KMS-11 (cell line): ENCODE data around the gene POLL.

Experiments used
- H2AFZ ChIP-seq: fragments of 200-600 bp; sonication (generic); 2 replicates; pipeline ENCODE4 v1.6.1; 2016; ENCODE audit warnings: antibody characterized with exemption, mixed run types, low read depth
- H3K27ac ChIP-seq: fragments of 200-600 bp; sonication (generic); 2 replicates; pipeline ENCODE4 v1.6.1; 2016; ENCODE audit warnings: mild to moderate bottlenecking, mixed run types
- H3K27me3 ChIP-seq: fragments of 200-600 bp; sonication (generic); 2 replicates; pipeline ENCODE4 v1.6.1; 2017; ENCODE audit warnings: mild to moderate bottlenecking, low read depth, mixed run types, moderate library complexity; ENCODE audit not compliant: insufficient read depth
- H3K36me3 ChIP-seq: fragments of 200-600 bp; sonication (generic); 2 replicates; pipeline ENCODE4 v1.6.1; 2017; ENCODE audit warnings: mild to moderate bottlenecking, mixed run types; ENCODE audit not compliant: insufficient read depth
- H3K4me1 ChIP-seq: fragments of 200-600 bp; sonication (generic); 2 replicates; pipeline ENCODE4 v1.6.1; 2016; ENCODE audit warnings: mild to moderate bottlenecking, low read depth, mixed run types; ENCODE audit not compliant: poor library complexity, severe bottlenecking
- H3K4me2 ChIP-seq: fragments of 200-600 bp; sonication (generic); 2 replicates; pipeline ENCODE4 v1.7.0; 2016; ENCODE audit warnings: mild to moderate bottlenecking, mixed run types
- H3K4me3 ChIP-seq: fragments of 200-600 bp; sonication (generic); IDR thresholded peaks from 2 replicates; pipeline ENCODE4 v1.6.1; 2017; ENCODE audit warnings: low read depth, low read length, mixed read lengths; ENCODE audit not compliant: insufficient read depth
- H3K79me2 ChIP-seq: fragments of 200-600 bp; sonication (generic); 2 replicates; pipeline ENCODE4 v1.6.1; 2016; ENCODE audit warnings: low read depth, mixed run types; ENCODE audit not compliant: insufficient read depth
- H3K9ac ChIP-seq: fragments of 200-600 bp; sonication (generic); 2 replicates; pipeline ENCODE4 v1.6.1; 2016; ENCODE audit warnings: mild to moderate bottlenecking, mixed run types
- H4K20me1 ChIP-seq: fragments of 200-600 bp; sonication (generic); 2 replicates; pipeline ENCODE4 v1.6.1; 2016; ENCODE audit warnings: mild to moderate bottlenecking, mixed run types; ENCODE audit not compliant: insufficient read depth
- TF ChIP-seq, protein P1 (sequence below): fragments of 200-600 bp; sonication (generic); conservative IDR thresholded peaks from 2 replicates; pipeline ENCODE4 v1.6.1; 2017; ENCODE audit warnings: low read depth, mild to moderate bottlenecking, antibody characterized with exemption, low read length, moderate library complexity, mixed read lengths

POLL gene

DNA sequence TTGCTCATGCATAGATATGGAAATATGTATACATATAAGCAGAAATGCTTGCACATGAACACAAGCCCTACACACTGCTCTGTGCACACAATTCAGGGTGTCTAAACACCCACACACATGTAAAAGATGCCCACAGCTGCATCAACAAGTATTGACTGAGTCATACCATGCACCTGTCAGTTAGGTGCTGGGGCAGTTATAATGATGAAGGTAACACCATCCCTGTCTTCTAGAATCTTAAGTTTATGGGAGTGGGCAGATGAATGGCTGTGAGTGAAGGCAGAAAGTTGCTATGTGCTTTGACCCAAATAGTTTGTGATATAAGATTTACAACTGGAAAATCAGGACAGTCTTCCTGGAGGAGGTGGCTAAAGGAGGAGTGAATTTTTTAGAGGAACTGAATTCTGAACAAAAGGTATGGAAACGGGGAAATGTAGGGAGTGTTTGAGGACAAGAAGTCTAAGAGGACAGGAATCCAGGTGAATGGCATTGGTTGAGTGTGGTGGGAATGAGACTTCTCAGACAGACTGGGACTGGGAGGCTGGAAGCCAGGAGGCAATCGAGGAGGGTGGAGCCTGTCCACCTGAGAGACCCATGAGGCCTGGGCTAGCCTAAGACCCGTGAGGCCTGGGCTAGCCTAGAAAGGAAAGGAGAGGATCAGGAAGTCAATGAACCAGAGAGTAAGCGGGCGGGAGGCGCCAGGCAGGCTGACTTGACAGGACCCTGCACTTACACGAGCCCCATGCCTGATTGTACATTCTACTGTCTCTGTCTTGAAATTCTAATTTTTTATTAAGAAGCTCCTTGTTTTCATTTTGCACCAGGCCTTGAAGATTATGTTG, 20.7 kb downstream of the POLL start:
- Histone ChIP-seq H3K79me2 (no peaks in the 10 kb centered on the region), H3K27me3 (no peaks in the 10 kb centered on the region), H3K27ac (no peak overlapping the region), H3K4me1 (peaks cover 4% of the 10 kb centered on the region), H3K36me3 (no peaks in the 10 kb centered on the region), H2AFZ (no peak overlapping the region), H3K4me3 (no peak overlapping the region), H3K4me2 (no peak overlapping the region), H3K9ac (no peak overlapping the region), H4K20me1 (no peaks in the 10 kb centered on the region)
- TF ChIP-seq, protein P1, sequence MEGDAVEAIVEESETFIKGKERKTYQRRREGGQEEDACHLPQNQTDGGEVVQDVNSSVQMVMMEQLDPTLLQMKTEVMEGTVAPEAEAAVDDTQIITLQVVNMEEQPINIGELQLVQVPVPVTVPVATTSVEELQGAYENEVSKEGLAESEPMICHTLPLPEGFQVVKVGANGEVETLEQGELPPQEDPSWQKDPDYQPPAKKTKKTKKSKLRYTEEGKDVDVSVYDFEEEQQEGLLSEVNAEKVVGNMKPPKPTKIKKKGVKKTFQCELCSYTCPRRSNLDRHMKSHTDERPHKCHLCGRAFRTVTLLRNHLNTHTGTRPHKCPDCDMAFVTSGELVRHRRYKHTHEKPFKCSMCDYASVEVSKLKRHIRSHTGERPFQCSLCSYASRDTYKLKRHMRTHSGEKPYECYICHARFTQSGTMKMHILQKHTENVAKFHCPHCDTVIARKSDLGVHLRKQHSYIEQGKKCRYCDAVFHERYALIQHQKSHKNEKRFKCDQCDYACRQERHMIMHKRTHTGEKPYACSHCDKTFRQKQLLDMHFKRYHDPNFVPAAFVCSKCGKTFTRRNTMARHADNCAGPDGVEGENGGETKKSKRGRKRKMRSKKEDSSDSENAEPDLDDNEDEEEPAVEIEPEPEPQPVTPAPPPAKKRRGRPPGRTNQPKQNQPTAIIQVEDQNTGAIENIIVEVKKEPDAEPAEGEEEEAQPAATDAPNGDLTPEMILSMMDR: no peak

DNA sequence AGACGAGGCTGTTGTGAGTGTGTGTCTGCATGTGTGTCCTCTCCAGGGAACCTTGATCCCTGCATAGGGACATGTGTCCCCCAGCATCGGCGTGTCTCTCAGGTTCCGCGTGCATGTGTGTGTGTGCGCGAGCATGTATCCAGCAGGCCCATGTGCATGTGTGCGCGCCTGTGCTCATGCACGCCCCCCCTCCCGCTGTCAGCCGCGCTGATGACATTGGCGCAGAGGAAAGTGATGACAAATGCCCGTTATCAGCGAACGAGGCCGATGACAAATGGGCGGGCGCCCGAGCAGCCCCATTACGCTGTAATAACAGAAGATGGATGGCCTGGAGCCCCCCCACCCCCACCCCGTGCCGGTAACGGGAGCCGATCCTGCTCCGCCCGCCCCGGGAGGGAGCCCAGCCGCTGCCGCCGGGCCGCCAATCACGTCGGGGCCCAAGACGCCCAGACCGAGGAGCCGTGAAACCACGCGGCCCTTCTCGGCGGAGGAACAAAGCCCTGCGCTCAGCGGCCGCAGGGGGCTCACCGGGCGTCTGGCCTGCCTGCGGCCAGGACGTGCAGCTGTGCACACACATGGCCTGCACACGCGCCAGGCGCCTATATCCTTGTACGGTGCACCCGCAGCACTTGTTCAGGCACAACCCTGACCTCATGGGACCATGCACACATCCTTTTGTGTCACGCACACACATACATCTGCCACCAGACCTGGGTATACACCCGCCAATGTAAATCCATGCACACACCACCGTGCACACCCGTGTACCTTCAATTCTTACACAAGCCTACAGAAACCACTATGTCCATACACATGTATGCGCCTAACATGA, 21.5 kb downstream of the POLL start:
- Histone ChIP-seq H3K36me3 (no peaks in the 10 kb centered on the region), H3K4me3 (no peak overlapping the region), H4K20me1 (no peaks in the 10 kb centered on the region), H3K27me3 (no peaks in the 10 kb centered on the region), H3K9ac (no peak overlapping the region), H3K27ac (no peak overlapping the region), H2AFZ (no peak overlapping the region), H3K79me2 (no peaks in the 10 kb centered on the region), H3K4me1 (peaks cover 4% of the 10 kb centered on the region), H3K4me2 (no peak overlapping the region)
- TF ChIP-seq, protein P1: no peak

GRCh38 chr10:101565936-101566332, 22.1 kb downstream of the POLL start:
- H3K4me1 ChIP-seq: peaks cover 4% of the 10 kb centered on the region
- H3K36me3 ChIP-seq: no peaks in the 10 kb centered on the region
- no peak overlapping the region for H3K9ac ChIP-seq
- no peaks in the 10 kb centered on the region for H3K27me3 ChIP-seq
- no peaks in the 10 kb centered on the region for H3K79me2 ChIP-seq
- no peaks in the 10 kb centered on the region for H4K20me1 ChIP-seq
- no peak overlapping the region for H3K27ac ChIP-seq
- H3K4me3 ChIP-seq: no peak overlapping the region
- no peak overlapping the region for H2AFZ ChIP-seq
- TF ChIP-seq, protein P1: no peak
- H3K4me2 ChIP-seq: no peak overlapping the region

DNA sequence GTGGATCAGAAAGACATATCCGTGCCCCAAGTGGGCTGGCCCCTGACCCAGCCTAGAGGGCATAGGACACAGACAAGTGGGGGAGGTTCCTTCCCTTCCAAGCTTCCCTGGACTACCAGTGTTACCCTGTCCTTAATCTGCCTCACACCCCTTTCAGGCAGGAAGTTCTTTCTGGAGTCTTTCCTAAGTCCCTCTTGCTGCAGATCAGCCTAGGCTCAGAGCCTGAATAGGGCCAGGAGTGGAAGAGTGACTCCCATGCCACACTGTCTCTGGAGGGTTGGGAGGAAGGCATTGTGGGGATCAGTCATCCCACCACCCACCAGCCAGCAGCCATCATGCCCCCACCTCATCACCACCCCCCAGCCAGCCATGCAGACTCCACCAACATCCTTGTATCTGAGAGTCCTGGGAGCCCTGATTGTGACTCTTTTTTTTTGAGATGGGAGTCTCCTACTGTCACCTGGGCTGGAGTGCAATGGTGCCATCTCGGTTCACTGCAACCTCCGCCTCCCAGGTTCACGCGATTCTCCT, 22.6 kb downstream of the POLL start:
- Histone ChIP-seq H3K79me2 (no peaks in the 10 kb centered on the region), H3K27me3 (no peaks in the 10 kb centered on the region), H3K27ac (no peak overlapping the region), H3K4me2 (no peak overlapping the region), H3K4me1 (peaks cover 4% of the 10 kb centered on the region), H4K20me1 (no peaks in the 10 kb centered on the region), H3K9ac (no peak overlapping the region), H2AFZ (no peak overlapping the region), H3K4me3 (no peak overlapping the region), H3K36me3 (no peaks in the 10 kb centered on the region)
- TF ChIP-seq, protein P1: no peak
